ENCODE data around the gene ARHGAP18.

DNA sequence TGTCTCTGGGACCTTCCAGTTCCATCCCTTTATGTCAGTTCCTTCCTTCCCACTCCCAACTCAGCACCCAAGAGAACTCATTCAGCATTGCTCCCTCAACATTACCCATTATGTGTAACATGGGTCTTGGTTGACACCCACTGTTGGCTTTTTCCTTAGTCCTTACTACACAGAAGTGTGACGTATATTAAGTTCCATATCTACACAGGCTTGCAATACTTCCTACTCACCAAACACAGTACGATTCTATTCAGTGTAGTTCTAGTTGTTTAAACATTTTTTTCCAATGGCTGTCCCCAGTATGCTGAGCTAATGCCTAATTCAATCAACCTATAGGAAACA is 37.7 kb downstream of the ARHGAP18 start:
- no peak for TF ChIP-seq POLR2A (IDR thresholded peaks at IDR 0.05)
- TF ChIP-seq EP300 (IDR thresholded peaks at IDR 0.05): no peak
- TF ChIP-seq, protein P1, sequence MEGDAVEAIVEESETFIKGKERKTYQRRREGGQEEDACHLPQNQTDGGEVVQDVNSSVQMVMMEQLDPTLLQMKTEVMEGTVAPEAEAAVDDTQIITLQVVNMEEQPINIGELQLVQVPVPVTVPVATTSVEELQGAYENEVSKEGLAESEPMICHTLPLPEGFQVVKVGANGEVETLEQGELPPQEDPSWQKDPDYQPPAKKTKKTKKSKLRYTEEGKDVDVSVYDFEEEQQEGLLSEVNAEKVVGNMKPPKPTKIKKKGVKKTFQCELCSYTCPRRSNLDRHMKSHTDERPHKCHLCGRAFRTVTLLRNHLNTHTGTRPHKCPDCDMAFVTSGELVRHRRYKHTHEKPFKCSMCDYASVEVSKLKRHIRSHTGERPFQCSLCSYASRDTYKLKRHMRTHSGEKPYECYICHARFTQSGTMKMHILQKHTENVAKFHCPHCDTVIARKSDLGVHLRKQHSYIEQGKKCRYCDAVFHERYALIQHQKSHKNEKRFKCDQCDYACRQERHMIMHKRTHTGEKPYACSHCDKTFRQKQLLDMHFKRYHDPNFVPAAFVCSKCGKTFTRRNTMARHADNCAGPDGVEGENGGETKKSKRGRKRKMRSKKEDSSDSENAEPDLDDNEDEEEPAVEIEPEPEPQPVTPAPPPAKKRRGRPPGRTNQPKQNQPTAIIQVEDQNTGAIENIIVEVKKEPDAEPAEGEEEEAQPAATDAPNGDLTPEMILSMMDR (IDR thresholded peaks at IDR 0.05): no peak
